Stimulated activated CD4-positive, alpha-beta T cell treated with anti-CD3 and anti-CD28 coated beads, Interleukin-2, amount 100 ng/mL, for 4 hours (primary cell): ENCODE measurements around the gene DNPH1.

Experiments
- DNase-seq: peaks from one replicate; pipeline ENCODE4 v3.0.0-alpha.2; 2020; ENCODE audit warnings: low read depth

Gene DNPH1

DNA sequence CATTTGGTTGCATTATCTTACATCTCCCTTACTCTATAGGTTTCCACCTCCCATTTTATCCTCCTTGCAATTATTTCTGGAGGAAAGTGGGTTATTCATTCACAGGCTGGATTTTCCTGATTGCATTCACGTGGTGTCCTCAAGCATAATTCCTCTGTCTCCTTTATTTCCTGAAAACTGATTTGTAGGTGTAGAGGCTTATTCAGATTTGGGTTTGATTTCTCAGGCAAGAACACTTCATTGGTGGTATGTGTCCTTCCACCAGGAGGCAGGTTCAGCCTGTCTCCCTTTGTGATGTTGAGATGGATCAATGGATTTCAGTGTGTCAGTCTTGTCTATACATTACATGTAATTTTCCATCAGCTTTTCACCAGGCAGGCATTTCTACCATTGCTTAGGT is 17.3 kb downstream of the DNPH1 start:
- no peak for DNase-seq

DNA sequence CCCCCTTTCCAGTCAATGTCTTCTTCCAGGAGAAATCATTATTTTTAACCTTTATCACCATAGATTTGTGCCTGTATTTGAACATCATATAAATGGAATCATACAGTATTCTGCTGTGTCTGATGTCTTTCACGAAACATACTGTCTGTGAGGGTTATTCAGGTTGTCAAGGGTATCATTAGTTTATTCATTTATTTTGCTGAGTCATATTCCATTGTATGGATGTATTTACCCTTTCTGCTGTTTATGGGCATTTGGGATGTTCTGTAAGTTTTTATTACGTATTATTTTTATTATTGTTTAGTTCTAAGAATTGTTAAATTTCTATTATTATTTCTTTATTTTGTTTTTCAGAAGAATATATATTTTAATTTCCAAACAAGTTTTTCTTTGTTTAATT is 22.0 kb downstream of the DNPH1 start:
- no peak for DNase-seq

DNA sequence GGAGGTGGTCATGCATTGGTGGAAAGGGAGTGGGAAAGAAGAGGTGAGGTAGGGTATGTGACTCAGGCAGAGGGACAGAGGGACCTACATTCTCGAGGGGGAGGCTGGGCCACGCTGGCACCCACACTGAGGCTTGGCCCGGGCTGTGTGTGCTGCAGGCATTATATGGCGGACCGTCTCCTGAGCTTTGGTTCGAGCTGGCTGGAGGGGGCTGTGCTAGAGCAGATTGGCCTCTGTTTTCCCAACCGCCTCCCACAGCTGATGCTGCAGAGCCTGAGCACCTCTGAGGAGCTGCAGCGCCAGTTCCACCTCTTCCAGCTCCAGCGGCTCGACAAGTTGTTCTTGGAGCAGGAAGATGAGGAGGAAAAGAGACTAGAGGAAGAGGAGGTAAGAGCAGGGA is 23.4 kb downstream of the DNPH1 start:
- no peak for DNase-seq

DNA sequence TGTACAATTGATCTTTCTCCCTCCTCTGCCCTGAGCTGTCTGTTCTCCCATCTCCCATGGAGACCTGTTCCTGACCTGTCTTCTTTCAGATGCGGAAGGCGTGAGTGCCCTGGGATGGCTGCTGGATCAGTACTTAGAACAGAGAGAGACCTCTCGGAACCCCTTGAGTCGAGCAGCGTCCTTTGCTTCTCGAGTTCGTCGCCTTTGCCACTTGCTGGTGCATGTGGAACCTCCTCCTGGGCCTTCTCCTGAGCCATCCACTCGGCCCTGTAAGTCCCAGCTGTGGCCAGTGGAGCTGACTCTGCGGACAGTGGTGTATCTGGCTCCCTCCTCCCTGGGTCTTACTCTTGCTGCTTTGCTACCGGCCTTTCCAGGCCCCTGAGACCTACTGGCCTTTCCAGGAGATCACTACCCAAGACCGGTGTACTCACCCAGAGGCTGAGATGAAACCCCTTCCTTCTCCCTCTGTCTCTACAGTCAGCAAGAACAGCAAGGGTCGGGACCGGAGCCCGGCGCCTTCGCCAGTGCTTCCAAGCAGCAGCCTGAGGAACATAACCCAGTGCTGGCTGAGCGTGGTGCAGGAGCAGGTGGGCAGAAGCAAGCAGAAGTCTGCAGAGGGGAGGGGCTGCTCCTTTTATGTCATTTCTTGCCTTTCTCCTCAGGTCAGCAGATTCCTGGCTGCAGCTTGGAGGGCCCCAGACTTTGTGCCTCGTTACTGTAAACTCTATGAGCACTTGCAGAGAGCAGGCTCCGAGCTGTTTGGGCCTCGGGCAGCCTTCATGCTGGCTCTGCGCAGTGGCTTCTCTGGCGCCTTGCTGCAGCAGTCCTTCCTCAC is 24.8 kb downstream of the DNPH1 start:
- no peak for DNase-seq

DNA sequence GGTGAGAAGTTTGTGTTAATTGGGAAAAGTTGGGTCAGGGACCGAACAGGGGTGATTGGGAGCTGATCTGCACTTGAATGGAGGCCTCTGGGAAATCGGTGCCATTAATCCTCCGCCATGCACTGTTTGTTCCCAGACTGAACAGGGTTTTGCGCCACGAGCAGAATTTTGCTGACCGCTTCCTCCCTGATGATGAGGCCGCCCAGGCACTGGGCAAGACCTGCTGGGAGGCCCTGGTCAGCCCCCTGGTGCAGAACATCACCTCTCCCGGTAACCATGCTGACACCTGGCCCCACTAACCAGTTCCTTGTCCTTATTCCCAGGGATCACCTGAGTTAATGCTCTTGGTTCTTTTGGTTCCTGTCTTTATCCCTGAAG is 25.6 kb downstream of the DNPH1 start:
- DNase-seq, result no peak

DNA sequence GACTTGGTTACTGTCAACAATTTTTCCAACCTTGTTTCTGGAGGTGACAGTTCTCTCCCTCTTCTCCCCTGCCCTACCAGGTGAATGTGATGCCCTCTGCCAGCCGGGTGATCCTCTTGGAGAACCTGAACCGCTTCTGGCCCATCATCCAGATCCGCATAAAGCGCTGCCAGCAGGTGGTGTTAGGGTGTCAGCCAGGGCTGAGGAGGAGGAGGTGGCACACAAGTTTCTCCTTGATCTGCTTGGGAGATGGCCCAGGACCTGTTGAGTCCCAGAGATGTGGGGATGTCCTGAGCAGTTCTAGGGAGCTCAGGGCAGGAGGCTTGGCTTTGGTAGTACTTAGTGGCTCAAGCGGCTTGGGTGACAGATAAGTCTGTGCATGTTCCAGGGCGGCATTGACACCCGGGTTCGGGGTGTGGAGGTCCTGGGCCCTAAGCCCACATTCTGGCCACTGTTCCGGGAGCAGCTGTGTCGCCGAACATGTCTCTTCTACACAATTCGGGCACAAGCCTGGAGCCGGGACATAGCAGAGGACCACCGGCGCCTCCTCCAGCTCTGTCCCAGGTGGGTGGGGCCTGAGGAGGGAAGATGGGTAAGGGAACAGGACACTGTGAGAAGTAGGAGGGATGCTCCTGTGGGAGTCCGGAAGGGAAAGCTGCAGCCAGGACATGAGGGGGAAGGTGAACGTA is 26.1 kb downstream of the DNPH1 start:
- no peak for DNase-seq

DNA sequence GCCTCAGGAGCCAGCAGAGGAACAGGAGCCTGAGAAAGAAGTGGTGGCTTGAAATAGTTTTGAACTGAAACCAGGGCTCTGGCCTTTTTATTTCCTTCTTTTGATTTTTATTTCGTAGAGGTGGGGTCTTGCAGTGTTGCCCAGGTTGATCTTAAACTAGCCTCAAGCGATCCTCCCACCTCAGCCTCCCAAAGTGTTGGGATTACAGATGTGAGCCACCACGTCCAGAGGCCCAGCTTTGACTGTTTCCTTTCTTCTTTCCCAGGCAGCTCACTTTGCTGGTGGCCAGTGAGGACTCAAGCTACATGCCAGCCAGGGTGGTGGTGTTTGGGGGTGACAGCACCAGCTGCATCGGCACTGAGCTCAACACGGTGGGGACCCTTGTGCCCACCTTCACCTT is 26.8 kb downstream of the DNPH1 start:
- no peak for DNase-seq

DNA sequence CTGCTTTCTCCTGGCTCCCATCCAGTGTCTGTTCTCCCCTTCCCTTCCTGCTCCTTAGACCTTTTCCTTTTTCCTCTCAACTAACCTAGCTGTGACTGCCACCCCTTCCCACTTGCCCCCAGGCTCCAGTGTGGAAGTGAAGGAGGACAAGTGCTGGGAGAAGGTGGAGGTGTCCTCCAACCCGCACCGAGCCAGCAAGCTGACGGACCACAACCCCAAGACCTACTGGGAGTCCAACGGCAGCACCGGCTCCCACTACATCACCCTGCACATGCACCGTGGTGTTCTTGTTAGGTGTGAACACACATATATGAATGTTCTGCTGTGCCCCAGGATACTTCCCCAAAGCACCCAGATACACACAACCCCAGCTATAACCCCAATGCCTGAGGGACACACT is 28.7 kb downstream of the DNPH1 start:
- DNase-seq, result no peak

DNA sequence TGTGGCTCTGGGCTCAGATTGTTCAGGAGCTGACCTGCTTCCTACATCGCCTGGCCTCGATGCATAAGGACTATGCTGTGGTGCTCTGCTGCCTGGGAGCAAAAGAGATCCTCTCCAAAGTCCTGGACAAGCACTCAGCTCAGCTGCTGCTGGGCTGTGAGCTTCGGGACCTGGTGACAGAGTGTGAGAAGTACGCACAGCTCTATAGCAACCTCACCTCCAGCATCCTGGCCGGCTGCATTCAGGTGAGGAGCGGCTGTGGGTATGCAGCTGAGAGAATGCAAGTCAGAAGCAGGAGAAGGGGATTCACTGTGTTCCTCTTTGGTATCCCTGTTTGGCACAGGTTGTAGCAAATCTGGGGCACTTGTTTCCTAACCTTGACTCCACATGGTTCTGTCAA is 29.4 kb downstream of the DNPH1 start:
- DNase-seq, result no peak

DNA sequence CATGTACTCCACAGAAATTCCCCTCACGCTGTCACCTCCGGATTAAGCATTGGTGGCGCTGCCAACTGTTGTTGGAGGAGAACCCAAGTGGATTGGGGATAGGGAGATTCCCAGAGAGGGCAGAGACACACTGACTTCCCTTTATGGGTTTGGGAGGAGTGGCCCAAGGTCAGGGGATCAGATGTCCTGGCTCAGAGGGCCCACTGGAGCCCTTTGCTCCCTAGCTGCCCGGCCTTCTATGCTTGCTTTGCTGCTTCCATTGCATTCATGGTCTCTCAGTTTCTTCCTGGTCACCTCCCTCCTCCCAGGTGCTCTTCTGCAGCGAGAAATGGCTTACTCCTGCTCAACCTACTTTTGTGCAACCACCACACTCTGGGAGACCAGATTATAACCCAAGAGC is 32.9 kb downstream of the DNPH1 start:
- DNase-seq, result no peak

DNA sequence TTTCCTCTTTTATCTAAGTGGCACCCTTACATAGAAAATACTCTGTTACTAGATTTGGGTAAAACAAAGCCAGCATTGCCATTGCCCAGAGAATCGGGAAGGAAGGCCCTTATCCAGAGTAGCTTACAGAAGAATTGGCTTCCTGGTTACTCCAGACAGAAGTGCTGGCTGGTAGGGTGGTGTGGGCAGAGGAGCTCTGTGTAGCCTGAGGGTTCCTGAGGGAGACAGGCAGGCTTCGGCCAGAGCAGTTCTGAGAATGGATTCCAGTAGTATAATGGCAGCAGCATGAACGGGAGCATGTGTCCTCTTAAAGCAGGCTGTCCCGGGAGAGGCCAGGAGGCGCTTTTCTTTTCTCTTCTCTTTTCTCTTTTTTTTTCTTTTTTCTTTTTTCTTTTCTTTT is 35.4 kb downstream of the DNPH1 start:
- no peak for DNase-seq

DNA sequence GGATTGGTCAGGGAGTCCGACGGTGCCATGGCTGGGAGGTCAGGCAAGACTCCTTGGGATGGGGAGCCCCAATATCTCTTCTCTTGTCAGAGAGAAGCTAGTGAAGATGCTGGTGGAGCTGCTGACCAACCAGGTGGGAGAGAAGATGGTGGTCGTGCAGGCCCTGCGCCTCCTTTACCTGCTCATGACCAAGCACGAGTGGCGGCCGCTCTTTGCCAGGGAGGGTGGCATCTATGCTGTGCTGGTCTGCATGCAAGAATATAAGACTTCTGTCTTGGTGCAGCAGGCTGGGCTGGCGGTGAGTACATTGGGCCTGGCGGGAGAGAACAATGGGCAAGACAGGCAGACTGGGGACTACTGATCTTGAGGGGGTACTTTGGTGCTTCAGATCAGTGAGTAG is 36.4 kb downstream of the DNPH1 start:
- no peak for DNase-seq

DNA sequence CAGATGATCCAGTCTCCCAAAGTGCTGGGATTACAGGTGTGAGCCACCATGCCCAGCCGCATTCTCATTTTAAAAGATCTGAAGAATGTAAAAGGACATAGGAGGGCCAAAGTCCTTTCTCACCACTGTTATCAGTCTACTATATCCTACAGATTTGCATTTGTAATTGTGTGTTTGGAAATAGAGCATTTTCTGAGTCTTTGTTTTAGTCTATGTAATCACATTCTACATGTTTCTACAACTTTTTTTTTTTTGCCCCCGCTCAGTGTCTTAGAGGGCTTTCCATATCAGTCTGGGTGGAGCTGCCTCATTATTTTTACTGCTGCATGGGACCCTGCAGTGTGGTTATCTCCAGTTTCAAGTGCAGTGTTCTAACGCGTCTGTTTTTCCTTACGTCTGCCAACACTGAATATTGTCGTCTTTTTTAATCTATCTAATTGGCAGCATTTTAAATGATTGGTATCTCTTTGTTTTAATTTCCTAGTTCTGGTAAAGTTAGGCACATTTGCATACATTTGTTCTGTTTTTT is 39.4 kb downstream of the DNPH1 start:
- DNase-seq, result no peak

DNA sequence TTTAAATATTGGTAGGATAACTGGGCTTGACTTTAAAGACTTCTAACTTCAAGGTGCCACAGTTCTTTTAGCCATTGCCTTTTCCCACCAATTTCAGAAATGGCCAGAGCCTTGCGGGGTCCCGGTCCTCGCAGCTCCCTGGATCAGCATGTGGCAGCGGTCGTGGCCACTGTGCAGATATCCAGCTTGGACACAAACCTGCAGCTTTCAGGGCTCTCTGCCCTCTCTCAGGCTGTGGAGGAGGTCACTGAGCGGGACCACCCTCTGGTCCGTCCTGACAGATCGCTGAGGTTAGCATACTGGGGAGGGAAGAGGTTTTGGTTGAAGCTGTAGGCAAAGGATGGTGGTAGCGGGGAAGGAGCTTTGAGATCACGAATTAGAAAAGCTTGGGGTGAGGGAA is 40.9 kb downstream of the DNPH1 start:
- no peak for DNase-seq

DNA sequence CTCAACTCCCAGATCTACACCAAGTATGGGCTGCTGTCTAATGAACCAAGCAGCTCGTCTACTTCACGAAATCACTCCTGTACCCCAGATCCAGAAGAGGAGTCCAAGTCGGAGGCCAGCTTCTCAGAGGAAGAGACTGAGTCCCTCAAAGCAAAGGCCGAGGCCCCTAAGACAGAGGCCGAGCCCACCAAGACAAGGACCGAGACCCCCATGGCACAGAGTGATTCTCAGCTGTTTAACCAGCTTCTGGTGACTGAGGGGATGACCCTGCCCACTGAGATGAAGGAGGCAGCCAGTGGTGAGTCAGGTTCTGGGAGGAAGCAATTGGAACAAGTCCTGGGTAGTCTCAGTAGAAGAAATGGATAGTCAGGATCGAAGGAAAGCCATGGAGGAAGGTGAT is 41.5 kb downstream of the DNPH1 start:
- DNase-seq, result no peak

DNA sequence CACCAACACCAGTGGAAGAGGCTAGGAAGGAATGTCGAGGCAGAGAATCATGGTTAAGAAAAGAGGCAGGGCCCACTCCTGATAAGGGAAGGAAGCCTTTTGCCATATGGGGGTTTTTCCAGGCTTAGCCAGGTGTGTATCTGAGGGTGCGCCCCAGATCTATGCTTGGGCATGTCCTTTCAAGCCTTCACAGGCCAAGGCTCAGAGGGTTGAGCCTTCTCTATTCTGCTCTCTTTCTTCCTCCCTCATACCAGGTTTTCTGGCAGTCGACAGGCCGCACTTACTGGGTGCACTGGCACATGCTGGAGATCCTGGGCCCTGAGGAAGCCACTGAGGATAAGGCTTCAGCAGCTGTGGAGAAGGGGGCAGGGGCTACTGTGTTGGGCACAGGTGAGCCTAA is 42.6 kb downstream of the DNPH1 start:
- no peak for DNase-seq

DNA sequence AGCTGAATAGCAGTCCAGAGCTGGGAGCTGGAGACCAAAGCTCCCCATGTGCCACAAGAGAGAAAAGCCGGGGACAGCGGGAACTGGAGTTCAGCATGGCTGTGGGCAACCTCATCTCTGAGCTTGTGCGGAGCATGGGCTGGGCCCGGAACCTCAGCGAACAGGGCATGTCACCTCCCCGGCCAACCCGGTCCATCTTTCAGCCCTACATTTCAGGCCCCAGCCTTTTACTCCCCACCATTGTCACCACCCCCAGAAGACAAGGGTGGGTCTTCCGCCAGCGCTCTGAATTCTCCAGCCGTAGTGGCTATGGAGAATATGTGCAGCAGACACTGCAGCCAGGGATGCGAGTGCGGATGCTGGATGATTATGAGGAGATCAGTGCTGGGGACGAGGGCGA is 43.3 kb downstream of the DNPH1 start:
- no peak for DNase-seq

DNA sequence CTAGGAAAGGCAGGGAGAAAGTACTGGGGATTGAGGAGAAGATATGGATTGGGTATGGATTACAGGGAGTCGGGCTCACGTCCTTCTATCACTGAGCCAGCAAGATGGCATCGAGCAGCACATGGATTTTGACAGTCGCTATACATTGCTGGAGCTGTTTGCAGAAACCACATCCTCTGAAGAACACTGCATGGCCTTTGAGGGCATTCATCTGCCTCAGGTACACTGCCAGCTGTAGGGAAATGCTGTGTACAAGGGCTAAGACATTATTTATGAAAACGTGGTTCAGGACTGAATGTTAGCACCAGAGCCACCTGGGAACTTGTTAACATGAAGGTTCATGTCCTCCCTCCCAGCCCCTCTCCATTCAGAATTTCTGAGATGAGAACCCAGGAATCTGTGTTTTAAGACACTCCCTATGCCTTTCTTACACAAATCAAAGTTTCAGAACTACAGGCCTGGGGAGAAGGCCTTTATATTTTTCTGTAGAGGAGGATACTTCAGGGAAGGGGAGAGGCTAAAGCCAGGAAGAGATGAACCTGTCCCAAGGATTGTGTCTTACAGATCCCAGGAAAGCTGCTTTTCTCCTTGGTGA is 43.8 kb downstream of the DNPH1 start:
- no peak for DNase-seq

DNA sequence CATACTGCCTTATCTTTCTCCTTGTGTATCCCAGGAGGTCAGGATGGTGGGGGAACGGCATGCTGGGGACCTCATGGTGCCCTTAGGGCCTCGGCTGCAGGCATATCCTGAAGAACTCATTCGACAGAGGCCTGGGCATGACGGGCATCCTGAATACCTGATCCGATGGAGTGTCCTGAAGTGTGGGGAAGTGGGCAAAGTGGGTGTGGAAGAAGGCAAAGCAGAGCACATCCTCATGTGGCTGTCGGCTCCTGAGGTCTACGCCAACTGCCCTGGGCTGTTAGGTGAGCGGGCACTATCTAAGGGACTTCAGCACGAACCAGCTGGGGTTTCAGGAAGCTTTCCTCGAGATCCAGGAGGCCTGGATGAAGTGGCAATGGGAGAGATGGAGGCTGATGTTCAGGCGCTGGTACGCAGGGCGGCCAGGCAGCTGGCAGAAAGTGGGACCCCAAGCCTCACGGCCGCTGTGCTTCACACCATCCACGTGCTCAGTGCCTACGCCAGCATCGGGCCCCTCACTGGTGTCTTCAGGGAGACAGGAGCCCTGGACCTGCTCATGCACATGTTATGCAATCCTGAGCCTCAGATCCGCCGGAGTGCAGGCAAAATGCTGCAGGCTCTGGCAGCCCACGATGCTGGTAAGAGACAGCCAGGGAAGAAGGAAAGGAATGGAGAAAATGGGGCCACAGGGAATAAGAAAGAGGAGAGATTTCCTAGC is 44.9 kb downstream of the DNPH1 start:
- DNase-seq, result no peak

DNA sequence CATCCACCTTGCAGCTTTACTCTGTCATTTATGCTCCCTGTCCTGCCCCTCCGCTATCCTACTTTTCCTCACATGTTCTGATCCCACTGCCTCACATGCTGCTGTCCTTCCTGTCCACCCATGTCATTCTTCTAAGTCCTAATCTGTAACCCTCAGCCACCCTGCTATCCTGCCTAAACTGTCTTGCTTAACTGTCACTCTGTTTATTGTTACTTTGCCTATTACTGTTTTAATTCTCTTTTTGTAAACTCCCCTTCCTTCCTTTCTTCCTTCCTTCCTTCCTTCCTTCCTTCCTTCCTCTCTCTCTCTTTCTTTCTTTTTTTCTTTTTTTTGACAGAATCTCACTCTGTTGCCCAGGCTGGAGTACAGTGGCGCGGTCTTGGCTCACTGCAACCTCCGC is 45.8 kb downstream of the DNPH1 start:
- no peak for DNase-seq

DNA sequence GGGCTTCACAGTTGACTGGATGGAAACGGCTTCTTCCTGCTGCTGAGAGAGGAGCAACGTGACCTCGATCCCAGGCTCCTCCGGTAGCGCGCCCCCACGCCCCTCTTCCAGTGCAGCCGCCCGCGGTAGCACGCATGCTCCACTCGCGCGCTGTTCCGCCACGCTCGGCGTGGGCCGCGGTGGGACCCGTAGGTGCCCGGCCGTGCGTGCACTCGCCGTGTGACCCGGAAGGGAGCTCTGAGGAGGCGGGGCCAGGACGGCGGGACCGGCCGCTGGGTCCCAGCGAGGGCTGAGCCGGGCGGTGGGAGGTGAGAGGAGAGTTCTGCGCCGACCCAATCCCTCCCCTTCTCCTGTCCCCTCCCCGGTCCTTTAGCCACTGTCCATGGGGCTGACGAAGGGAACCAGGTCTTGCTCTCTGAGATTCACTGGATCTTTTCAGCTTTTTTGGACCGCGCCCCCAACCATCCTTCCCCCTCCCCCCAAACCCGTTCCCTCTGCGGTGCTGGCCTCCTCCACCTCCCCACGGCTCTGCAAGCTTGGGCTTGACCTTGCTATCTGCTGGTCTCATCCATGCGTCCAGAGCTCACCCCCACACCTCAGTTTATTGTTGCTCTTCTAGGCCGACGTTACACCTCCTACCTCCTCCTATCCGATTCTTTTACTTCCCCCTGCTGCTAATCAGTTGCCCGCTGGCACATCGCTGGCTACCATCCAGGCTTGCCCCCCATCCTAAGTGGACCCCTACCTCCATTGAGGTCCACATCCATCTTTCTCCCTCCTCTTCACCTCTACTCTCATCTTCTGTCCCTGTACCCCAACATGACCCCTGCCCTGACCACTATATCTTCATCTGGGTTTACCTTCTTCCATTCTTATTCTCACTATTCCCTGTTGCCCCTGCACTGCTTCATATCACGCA is 47.1 kb downstream of the DNPH1 start, which contains the start of gene CUL9:
Gene CUL9, plus strand, starts transcription at position 255 of the 919 bp plus-strand sequence. CDS start 2,115 bp downstream, outside the sequence.
- DNase-seq, result peak; percentile 64
